ENCODE measurements around the gene SMARCC2.

The SMARCC2 gene

GRCh38 chr12:56146492-56147460, 42.5 kb downstream of the SMARCC2 start:
- Histone ChIP-seq H3K27me3 (no peaks in the 10 kb centered on the region), H3K36me3 (no peaks in the 10 kb centered on the region), H3K27ac (no peak overlapping the region), H3K9me3 (no peaks in the 10 kb centered on the region), H3K4me1 (ENCODE audit: control insufficient read depth in 1 of 2, insufficient read depth in 1 of 2, low read depth in 1 of 2, low read length in 1 of 2) (peaks cover 44 to 46% of the 10 kb centered on the region in 2 experiments), H3K4me3 (ENCODE audit: low read depth in 1 of 2, low read length in 1 of 2) (no peak overlapping the region)
- no peak for TF ChIP-seq CTCF (IDR thresholded peaks at IDR 0.05)

- no peak overlapping the region for H3K4me3 ChIP-seq (ENCODE audit: low read depth in 1 of 2, low read length in 1 of 2)
- no peaks in the 10 kb centered on the region for H3K27me3 ChIP-seq
- no peak overlapping the region for H3K27ac ChIP-seq
- peaks cover 31 to 41% of the 10 kb centered on the region in 2 experiments for H3K4me1 ChIP-seq (ENCODE audit: control insufficient read depth in 1 of 2, insufficient read depth in 1 of 2, low read depth in 1 of 2, low read length in 1 of 2)
- no peaks in the 10 kb centered on the region for H3K9me3 ChIP-seq
- no peak for TF ChIP-seq CTCF (IDR thresholded peaks at IDR 0.05)
- H3K36me3 ChIP-seq = no peaks in the 10 kb centered on the region
Observed at GRCh38 chr12:56145217-56145616, 44.1 kb downstream of the SMARCC2 start.

- Histone ChIP-seq H3K4me3 (ENCODE audit: low read depth in 1 of 2, low read length in 1 of 2) (no peak overlapping the region), H3K36me3 (no peaks in the 10 kb centered on the region), H3K4me1 (ENCODE audit: control insufficient read depth in 1 of 2, insufficient read depth in 1 of 2, low read depth in 1 of 2, low read length in 1 of 2) (peaks cover 28 to 39% of the 10 kb centered on the region in 2 experiments), H3K9me3 (no peaks in the 10 kb centered on the region), H3K27ac (peak overlapping the region; percentile 87), H3K27me3 (no peaks in the 10 kb centered on the region)
- no peak for TF ChIP-seq CTCF (IDR thresholded peaks at IDR 0.05)
Observed at GRCh38 chr12:56143870-56144269, 45.4 kb downstream of the SMARCC2 start.

GRCh38 chr12:56143217-56143616, 46.1 kb downstream of the SMARCC2 start:
- no peak for TF ChIP-seq CTCF (IDR thresholded peaks at IDR 0.05)
- Histone ChIP-seq H3K36me3 (peaks cover 3% of the 10 kb centered on the region), H3K4me1 (ENCODE audit: control insufficient read depth in 1 of 2, insufficient read depth in 1 of 2, low read depth in 1 of 2, low read length in 1 of 2) (peaks cover 28 to 39% of the 10 kb centered on the region in 2 experiments), H3K27me3 (no peaks in the 10 kb centered on the region), H3K9me3 (no peaks in the 10 kb centered on the region), H3K27ac (peak overlapping the region; percentile 87), H3K4me3 (ENCODE audit: low read depth in 1 of 2, low read length in 1 of 2) (peak overlapping the region in 1 of 2 experiments; percentile 40)

- H3K4me1 ChIP-seq (ENCODE audit: control insufficient read depth in 1 of 2, insufficient read depth in 1 of 2, low read depth in 1 of 2, low read length in 1 of 2) = peaks cover 28 to 39% of the 10 kb centered on the region in 2 experiments
- TF ChIP-seq CTCF (IDR thresholded peaks at IDR 0.05) = no peak
- peaks cover 14% of the 10 kb centered on the region for H3K36me3 ChIP-seq
- peak overlapping the region; percentile 17 to 39 for H3K4me3 ChIP-seq (ENCODE audit: low read depth in 1 of 2, low read length in 1 of 2)
- H3K27me3 ChIP-seq = no peaks in the 10 kb centered on the region
- peak overlapping the region; percentile 87 for H3K27ac ChIP-seq
- H3K9me3 ChIP-seq = no peaks in the 10 kb centered on the region
Observed at GRCh38 chr12:56141946-56142784, 47.1 kb downstream of the SMARCC2 start.
